ENCODE measurements around the gene CNTN4.

DNA sequence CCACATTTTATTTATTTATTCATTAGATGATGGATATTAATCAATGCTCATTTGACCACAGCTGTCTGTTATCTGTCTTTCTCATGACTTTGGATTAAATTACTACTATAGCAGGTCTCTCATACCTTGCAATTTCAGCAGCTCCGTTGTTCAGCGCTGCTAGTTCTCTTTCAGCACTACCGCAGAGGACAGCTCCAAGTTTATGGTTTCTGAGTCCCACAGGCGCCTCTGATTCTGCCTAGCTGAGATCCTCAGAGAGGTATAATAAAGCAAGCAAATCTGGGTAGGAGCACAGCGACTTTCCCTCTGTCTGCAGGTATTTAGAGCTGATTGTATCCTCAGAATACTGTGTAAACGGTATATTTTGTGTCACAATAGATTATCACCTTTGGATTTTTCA is 204.9 kb downstream of the CNTN4 start:
- TF ChIP-seq, protein P1, sequence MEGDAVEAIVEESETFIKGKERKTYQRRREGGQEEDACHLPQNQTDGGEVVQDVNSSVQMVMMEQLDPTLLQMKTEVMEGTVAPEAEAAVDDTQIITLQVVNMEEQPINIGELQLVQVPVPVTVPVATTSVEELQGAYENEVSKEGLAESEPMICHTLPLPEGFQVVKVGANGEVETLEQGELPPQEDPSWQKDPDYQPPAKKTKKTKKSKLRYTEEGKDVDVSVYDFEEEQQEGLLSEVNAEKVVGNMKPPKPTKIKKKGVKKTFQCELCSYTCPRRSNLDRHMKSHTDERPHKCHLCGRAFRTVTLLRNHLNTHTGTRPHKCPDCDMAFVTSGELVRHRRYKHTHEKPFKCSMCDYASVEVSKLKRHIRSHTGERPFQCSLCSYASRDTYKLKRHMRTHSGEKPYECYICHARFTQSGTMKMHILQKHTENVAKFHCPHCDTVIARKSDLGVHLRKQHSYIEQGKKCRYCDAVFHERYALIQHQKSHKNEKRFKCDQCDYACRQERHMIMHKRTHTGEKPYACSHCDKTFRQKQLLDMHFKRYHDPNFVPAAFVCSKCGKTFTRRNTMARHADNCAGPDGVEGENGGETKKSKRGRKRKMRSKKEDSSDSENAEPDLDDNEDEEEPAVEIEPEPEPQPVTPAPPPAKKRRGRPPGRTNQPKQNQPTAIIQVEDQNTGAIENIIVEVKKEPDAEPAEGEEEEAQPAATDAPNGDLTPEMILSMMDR (IDR thresholded peaks at IDR 0.05; ENCODE audit: insufficient read depth, low read length), result no peak
- TF ChIP-seq SPI1 (IDR thresholded peaks at IDR 0.05; ENCODE audit: borderline replicate concordance, low read depth) (no peak), POLR2AphosphoS5 (IDR thresholded peaks at IDR 0.05; ENCODE audit: low read depth) (no peak), GABPA (IDR thresholded peaks at IDR 0.05; ENCODE audit: low read depth) (no peak)
- TF ChIP-seq, protein P2, sequence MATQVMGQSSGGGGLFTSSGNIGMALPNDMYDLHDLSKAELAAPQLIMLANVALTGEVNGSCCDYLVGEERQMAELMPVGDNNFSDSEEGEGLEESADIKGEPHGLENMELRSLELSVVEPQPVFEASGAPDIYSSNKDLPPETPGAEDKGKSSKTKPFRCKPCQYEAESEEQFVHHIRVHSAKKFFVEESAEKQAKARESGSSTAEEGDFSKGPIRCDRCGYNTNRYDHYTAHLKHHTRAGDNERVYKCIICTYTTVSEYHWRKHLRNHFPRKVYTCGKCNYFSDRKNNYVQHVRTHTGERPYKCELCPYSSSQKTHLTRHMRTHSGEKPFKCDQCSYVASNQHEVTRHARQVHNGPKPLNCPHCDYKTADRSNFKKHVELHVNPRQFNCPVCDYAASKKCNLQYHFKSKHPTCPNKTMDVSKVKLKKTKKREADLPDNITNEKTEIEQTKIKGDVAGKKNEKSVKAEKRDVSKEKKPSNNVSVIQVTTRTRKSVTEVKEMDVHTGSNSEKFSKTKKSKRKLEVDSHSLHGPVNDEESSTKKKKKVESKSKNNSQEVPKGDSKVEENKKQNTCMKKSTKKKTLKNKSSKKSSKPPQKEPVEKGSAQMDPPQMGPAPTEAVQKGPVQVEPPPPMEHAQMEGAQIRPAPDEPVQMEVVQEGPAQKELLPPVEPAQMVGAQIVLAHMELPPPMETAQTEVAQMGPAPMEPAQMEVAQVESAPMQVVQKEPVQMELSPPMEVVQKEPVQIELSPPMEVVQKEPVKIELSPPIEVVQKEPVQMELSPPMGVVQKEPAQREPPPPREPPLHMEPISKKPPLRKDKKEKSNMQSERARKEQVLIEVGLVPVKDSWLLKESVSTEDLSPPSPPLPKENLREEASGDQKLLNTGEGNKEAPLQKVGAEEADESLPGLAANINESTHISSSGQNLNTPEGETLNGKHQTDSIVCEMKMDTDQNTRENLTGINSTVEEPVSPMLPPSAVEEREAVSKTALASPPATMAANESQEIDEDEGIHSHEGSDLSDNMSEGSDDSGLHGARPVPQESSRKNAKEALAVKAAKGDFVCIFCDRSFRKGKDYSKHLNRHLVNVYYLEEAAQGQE (IDR thresholded peaks at IDR 0.05; ENCODE audit: insufficient replicate concordance, low read depth), result peak; percentile 96
